ENCODE data around the gene CTXND1. TPM values are rescaled to one million over a fixed set of nuclear protein-coding genes. Genes with fewer than 3 reads are reported as not detected.

CTXND1 gene
- total RNA-seq, 1 experiment from 2014 or later = not detected

DNA sequence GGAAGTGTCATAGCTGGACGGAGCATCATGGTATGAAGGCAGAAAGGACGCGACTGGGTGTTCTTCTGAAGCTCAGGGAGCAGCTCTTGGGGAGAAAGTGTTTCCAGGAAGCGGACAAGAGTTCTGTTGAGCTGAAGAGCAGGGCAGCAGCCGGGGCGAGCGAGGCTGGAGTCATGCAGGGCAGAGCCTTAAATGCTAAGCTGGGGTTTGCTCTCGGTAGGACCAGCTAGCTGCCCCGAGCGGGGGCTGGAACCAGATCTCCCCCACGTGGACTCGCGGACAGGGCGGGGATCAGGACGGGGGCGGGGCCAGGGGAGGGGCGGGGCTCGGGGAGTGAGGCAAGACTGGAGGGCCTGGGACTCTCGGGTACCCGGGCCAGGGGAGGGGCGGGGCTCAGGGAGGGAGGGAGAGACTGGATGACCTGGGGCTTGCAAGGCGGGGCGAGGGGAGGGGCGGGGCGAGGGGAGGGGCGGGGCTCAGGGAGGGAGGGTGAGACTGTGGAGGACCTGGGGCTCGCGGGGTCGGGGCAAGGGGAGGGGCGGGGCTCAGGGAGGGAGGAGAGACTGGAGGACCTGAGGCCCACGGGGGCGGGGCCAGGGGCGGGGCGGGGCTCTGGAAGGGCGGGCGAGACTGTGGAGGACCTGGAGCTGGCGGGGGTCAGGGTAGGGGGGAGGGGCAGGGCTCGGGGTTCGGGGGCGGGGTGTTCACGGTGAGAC lies 99.7 kb downstream of the CTXND1 start:
- POLR2A ChIA-PET = interaction anchor here (0.9 to 2.7 kb wide), 9 partner anchors 8 to 92 kb away, joined by 3 to 39 read pairs (median 5); partner anchors contain the start of gene ZFAND6
- intact Hi-C loops (cut with micrococcal nuclease) = loop anchor here (5.0 kb wide), 1 partner anchor 255 kb away; the partner anchor contains the start of gene MTHFS
- BruUV-seq (replicated peaks) = no TSS peak
- H3K4me3 Mint-ChIP-seq (ENCODE audit: unreplicated experiment) = peak overlapping the region; percentile 87
- H3K4me1 Mint-ChIP-seq (ENCODE audit: insufficient read depth, unreplicated experiment) = no peaks in the 10 kb centered on the region
- no peaks in the 10 kb centered on the region for H3K27me3 Mint-ChIP-seq (ENCODE audit: insufficient read depth, unreplicated experiment)
- TF ChIP-seq, protein P1, sequence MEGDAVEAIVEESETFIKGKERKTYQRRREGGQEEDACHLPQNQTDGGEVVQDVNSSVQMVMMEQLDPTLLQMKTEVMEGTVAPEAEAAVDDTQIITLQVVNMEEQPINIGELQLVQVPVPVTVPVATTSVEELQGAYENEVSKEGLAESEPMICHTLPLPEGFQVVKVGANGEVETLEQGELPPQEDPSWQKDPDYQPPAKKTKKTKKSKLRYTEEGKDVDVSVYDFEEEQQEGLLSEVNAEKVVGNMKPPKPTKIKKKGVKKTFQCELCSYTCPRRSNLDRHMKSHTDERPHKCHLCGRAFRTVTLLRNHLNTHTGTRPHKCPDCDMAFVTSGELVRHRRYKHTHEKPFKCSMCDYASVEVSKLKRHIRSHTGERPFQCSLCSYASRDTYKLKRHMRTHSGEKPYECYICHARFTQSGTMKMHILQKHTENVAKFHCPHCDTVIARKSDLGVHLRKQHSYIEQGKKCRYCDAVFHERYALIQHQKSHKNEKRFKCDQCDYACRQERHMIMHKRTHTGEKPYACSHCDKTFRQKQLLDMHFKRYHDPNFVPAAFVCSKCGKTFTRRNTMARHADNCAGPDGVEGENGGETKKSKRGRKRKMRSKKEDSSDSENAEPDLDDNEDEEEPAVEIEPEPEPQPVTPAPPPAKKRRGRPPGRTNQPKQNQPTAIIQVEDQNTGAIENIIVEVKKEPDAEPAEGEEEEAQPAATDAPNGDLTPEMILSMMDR (IDR thresholded peaks at IDR 0.05; ENCODE audit: unreplicated experiment) = no peak
- H3K36me3 Mint-ChIP-seq (ENCODE audit: insufficient read depth, unreplicated experiment) = no peaks in the 10 kb centered on the region
- CTCF ChIA-PET = interaction anchor here (0.6 to 0.9 kb wide), 3 partner anchors 13 to 1244 kb away, joined by 3 read pairs; no protein-coding TSS in a partner anchor
- H3K27ac Mint-ChIP-seq (ENCODE audit: low read depth, unreplicated experiment) = no peak overlapping the region
- DNase-seq (ENCODE audit: unreplicated experiment) = peak; percentile 94
- no peaks in the 10 kb centered on the region for H3K9me3 Mint-ChIP-seq (ENCODE audit: unreplicated experiment)

DNA sequence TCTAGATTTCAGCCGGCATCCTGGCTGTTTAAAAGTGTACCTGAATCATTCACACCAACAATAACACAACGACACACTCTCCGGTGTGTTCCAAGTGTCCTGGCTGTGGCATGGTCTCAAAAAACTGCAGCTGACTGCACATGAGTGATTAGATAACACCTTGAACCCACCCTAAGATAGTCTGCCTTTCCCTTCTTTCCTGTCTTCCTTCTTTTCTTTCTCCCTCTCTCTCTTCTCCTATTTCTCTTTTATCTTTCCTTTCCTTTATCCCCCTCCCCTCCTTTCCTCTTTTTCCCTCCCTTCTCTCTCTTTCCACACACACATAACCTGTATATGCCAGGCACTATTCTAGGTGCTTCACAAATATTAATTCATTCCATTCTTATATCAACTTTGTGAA lies 100.4 kb downstream of the CTXND1 start:
- BruUV-seq (replicated peaks) = no TSS peak
- Mint-ChIP-seq H3K27me3 (ENCODE audit: insufficient read depth, unreplicated experiment) (no peaks in the 10 kb centered on the region), H3K4me1 (ENCODE audit: insufficient read depth, unreplicated experiment) (no peaks in the 10 kb centered on the region), H3K36me3 (ENCODE audit: insufficient read depth, unreplicated experiment) (no peaks in the 10 kb centered on the region), H3K4me3 (ENCODE audit: unreplicated experiment) (no peak overlapping the region), H3K9me3 (ENCODE audit: unreplicated experiment) (no peaks in the 10 kb centered on the region), H3K27ac (ENCODE audit: low read depth, unreplicated experiment) (no peak overlapping the region)
- TF ChIP-seq, protein P1 (IDR thresholded peaks at IDR 0.05; ENCODE audit: unreplicated experiment) = no peak
- intact Hi-C loops (cut with micrococcal nuclease) = loop anchor here (5.0 kb wide), 1 partner anchor 254 kb away; the partner anchor contains the start of gene MTHFS
- ChIA-PET CTCF (interaction anchor here (0.6 to 1.1 kb wide), 4 partner anchors 13 to 1243 kb away, joined by 3 read pairs; no protein-coding TSS in a partner anchor), POLR2A (interaction anchor here (0.9 to 2.7 kb wide), 6 partner anchors 8 to 91 kb away, joined by 3 to 39 read pairs (median 8); partner anchors contain the start of gene ZFAND6)
- DNase-seq (ENCODE audit: unreplicated experiment) = no peak

DNA sequence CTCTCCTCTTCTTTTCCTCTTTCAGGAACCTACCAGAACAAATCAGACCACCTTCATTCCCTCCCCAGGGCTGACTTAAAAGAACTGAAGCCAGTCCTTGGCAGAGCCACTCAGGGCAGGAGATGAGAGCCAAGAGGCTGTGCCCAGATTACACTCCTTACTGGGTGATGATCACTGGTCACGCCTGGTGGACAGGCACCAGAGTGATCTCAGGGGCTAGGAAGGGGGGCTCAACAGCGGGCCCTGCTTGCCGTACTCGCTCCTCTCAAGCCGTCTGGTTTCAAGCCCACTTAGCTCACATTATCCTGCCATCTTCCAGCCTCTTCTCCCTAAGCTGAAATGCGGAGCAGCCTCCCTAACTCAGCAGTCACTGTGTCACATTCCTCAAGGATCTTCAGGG lies 100.9 kb downstream of the CTXND1 start:
- BruUV-seq (replicated peaks) = no TSS peak
- Mint-ChIP-seq H3K9me3 (ENCODE audit: unreplicated experiment) (no peaks in the 10 kb centered on the region), H3K4me3 (ENCODE audit: unreplicated experiment) (no peak overlapping the region), H3K36me3 (ENCODE audit: insufficient read depth, unreplicated experiment) (no peaks in the 10 kb centered on the region), H3K4me1 (ENCODE audit: insufficient read depth, unreplicated experiment) (no peaks in the 10 kb centered on the region), H3K27ac (ENCODE audit: low read depth, unreplicated experiment) (no peak overlapping the region), H3K27me3 (ENCODE audit: insufficient read depth, unreplicated experiment) (no peaks in the 10 kb centered on the region)
- TF ChIP-seq, protein P1 (IDR thresholded peaks at IDR 0.05; ENCODE audit: unreplicated experiment) = no peak
- intact Hi-C loops (cut with micrococcal nuclease) = loop anchor here (5.0 kb wide), 1 partner anchor 254 kb away; the partner anchor contains the start of gene MTHFS
- CTCF ChIA-PET = interaction anchor here (0.7 to 1.1 kb wide), 2 partner anchors 23 to 319 kb away, joined by 3 read pairs; no protein-coding TSS in a partner anchor
- no peak for DNase-seq (ENCODE audit: unreplicated experiment)
- POLR2A ChIA-PET = interaction anchor here (0.7 to 1.9 kb wide), 4 partner anchors 78 to 91 kb away, joined by 3 to 16 read pairs (median 6); no protein-coding TSS in a partner anchor

Other genes with a start within 250 kb of the CTXND1 start
- 57.6 and 59.5 TPM in 2 replicates for gene ZFAND6, start 192.5 kb downstream of the CTXND1 start, total RNA-seq (2022)
- 25.3 and 32.8 TPM in 2 replicates for gene FAH, start 99.2 kb downstream of the CTXND1 start, total RNA-seq (2022)
- 1.6 and 2.6 TPM in 2 replicates for gene ARNT2, start 152.2 kb upstream of the CTXND1 start, total RNA-seq (2022)